Mesothelial cell of epicardium (in vitro differentiated cells): ENCODE data around the gene CDH18. TPM values are rescaled to one million over a fixed set of nuclear protein-coding genes. Genes with fewer than 3 reads are reported as not detected.

Experiments used
- DNase-seq, 2 experiments: peaks; one replicate each; pipeline ENCODE4 v3.0.0; 2021; ENCODE audit warnings: low spot score in 2 of 2; ENCODE audit not compliant: unreplicated experiment in 2 of 2
- H3K27ac Mint-ChIP-seq: 2 replicates; pipeline ENCODE4 v1.8.0; 2021; ENCODE audit warnings: mixed read lengths
- H3K27me3 Mint-ChIP-seq: 2 replicates; pipeline ENCODE4 v1.8.0; 2021; ENCODE audit warnings: low read depth, mixed read lengths
- H3K36me3 Mint-ChIP-seq: 2 replicates; pipeline ENCODE4 v1.8.0; 2021; ENCODE audit warnings: mixed read lengths
- H3K4me1 Mint-ChIP-seq: 2 replicates; pipeline ENCODE4 v1.8.0; 2021; ENCODE audit warnings: mixed read lengths
- H3K4me3 Mint-ChIP-seq: 2 replicates; pipeline ENCODE4 v1.8.0; 2021; ENCODE audit warnings: mild to moderate bottlenecking, moderate library complexity, mixed read lengths
- H3K9me3 Mint-ChIP-seq: 2 replicates; pipeline ENCODE4 v1.8.0; 2021; ENCODE audit warnings: mixed read lengths
- CTCF ChIP-seq: fragments of 200-600 bp; sonication (generic); IDR thresholded peaks from one replicate; pipeline ENCODE4 v1.5.0; 2021; ENCODE audit warnings: antibody characterized with exemption; ENCODE audit not compliant: unreplicated experiment
- total RNA-seq: library from RNA; stranded (reverse); gene quantifications from 3 replicates; pipeline ENCODE4 v1.2.1, GENCODE V29; 2021

Gene CDH18
- total RNA-seq, 1 donor from 2014 or later = 2.1 TPM

GRCh38 chr5:19706776-19707175, 281.2 kb downstream of the CDH18 start:
- Mint-ChIP-seq H3K27ac (no peak overlapping the region), H3K9me3 (peaks cover 24% of the 10 kb centered on the region), H3K36me3 (peaks cover 6% of the 10 kb centered on the region), H3K4me1 (no peaks in the 10 kb centered on the region), H3K4me3 (no peak overlapping the region), H3K27me3 (no peaks in the 10 kb centered on the region)
- no peak for TF ChIP-seq CTCF
- no peak for DNase-seq

GRCh38 chr5:19701731-19702130, 286.3 kb downstream of the CDH18 start:
- Mint-ChIP-seq H3K4me1 (no peaks in the 10 kb centered on the region), H3K4me3 (no peak overlapping the region), H3K27me3 (no peaks in the 10 kb centered on the region), H3K36me3 (peaks cover 4% of the 10 kb centered on the region), H3K27ac (no peak overlapping the region), H3K9me3 (peaks cover 19% of the 10 kb centered on the region)
- no peak for TF ChIP-seq CTCF
- no peak for DNase-seq

GRCh38 chr5:19694949-19695611, 292.9 kb downstream of the CDH18 start:
- H3K36me3 Mint-ChIP-seq = no peaks in the 10 kb centered on the region
- peaks cover 4% of the 10 kb centered on the region for H3K9me3 Mint-ChIP-seq
- no peaks in the 10 kb centered on the region for H3K4me1 Mint-ChIP-seq
- DNase-seq = no peak
- no peak for TF ChIP-seq CTCF
- no peaks in the 10 kb centered on the region for H3K27me3 Mint-ChIP-seq
- H3K27ac Mint-ChIP-seq = no peak overlapping the region
- no peak overlapping the region for H3K4me3 Mint-ChIP-seq

GRCh38 chr5:19690978-19691377, 297.0 kb downstream of the CDH18 start:
- no peaks in the 10 kb centered on the region for H3K4me1 Mint-ChIP-seq

GRCh38 chr5:19685473-19685872, 302.5 kb downstream of the CDH18 start:
- Mint-ChIP-seq H3K27me3 (no peaks in the 10 kb centered on the region), H3K36me3 (peaks cover 5% of the 10 kb centered on the region), H3K4me1 (no peaks in the 10 kb centered on the region), H3K4me3 (no peak overlapping the region), H3K27ac (no peak overlapping the region), H3K9me3 (peaks cover 23% of the 10 kb centered on the region)
- no peak for TF ChIP-seq CTCF
- DNase-seq = no peak

More at GRCh38 chr5:19690978-19691377, 297.0 kb downstream of the CDH18 start:
- TF ChIP-seq CTCF = no peak
- DNase-seq = no peak
- H3K4me3 Mint-ChIP-seq = no peak overlapping the region
- H3K27me3 Mint-ChIP-seq = no peaks in the 10 kb centered on the region
- peaks cover 24% of the 10 kb centered on the region for H3K9me3 Mint-ChIP-seq
- peaks cover 5% of the 10 kb centered on the region for H3K36me3 Mint-ChIP-seq
- H3K27ac Mint-ChIP-seq = no peak overlapping the region
